A673 (cell line): ENCODE results near the gene GALK1. TPM values are rescaled to one million over a fixed set of nuclear protein-coding genes. Genes with fewer than 3 reads are reported as not detected.

Experiments
- BruUV-seq: library from RNA; stranded (reverse); fragments of 400-500 nt; replicated peaks from 2 replicates; lab custom pipeline; 2021; lab: Mats Ljungman, UMichigan
- CTCF ChIA-PET: fragments of 300-600 bp; sonication (Branson Sonifier 250); formaldehyde crosslinking; loops from one replicate; lab custom pipeline; 2022; ENCODE audit warnings: antibody characterized with exemption; lab: Charles Lee
- POLR2A ChIA-PET: fragments of 300-600 bp; sonication (Branson Sonifier 250); formaldehyde crosslinking; loops from one replicate; lab custom pipeline; 2022; ENCODE audit warnings: antibody characterized with exemption; ENCODE audit not compliant: low non-redundant PET; lab: Charles Lee
- DNase-seq: peaks from one replicate; pipeline ENCODE4 v3.0.0-alpha.2; 2015; ENCODE audit warnings: low spot score
- H3K27ac ChIP-seq: fragments of 200-600 bp; sonication (generic); 2 replicates; pipeline ENCODE4 v1.5.1; 2016; ENCODE audit warnings: mixed run types, low read depth, mild to moderate bottlenecking, mixed read lengths, antibody characterized with exemption, low read length; ENCODE audit not compliant: poor library complexity, severe bottlenecking
- H3K27me3 ChIP-seq: fragments of 200-600 bp; sonication (generic); replicated peaks from 2 replicates; pipeline ENCODE4 v1.6.1; 2017; ENCODE audit warnings: mixed run types, low read depth, mild to moderate bottlenecking, mixed read lengths, antibody characterized with exemption, low read length; ENCODE audit not compliant: insufficient read depth, poor library complexity
- H3K36me3 ChIP-seq: fragments of 200-600 bp; sonication (generic); 2 replicates; pipeline ENCODE4 v1.6.1; 2016; ENCODE audit warnings: mixed run types, mild to moderate bottlenecking, mixed read lengths, antibody characterized with exemption, low read length; ENCODE audit not compliant: insufficient read depth, poor library complexity, severe bottlenecking
- H3K4me1 ChIP-seq: fragments of 200-600 bp; sonication (generic); 2 replicates; pipeline ENCODE4 v1.6.1; 2017; ENCODE audit warnings: mixed run types, mild to moderate bottlenecking, mixed read lengths, antibody characterized with exemption, low read length; ENCODE audit not compliant: insufficient read depth, poor library complexity, severe bottlenecking
- H3K4me3 ChIP-seq: fragments of 200-600 bp; sonication (generic); 2 replicates; pipeline ENCODE4 v1.5.1; 2016; ENCODE audit warnings: low read depth, mixed run types, mild to moderate bottlenecking, mixed read lengths, low read length; ENCODE audit not compliant: poor library complexity, severe bottlenecking
- H3K9me3 ChIP-seq: fragments of 200-600 bp; sonication (generic); 2 replicates; pipeline ENCODE4 v1.6.1; 2016; ENCODE audit warnings: mixed run types, low read depth, mild to moderate bottlenecking, mixed read lengths, antibody characterized with exemption, low read length; ENCODE audit not compliant: poor library complexity, severe bottlenecking
- CTCF ChIP-seq: fragments of 300-800, 200-600 bp; sonication (generic); conservative IDR thresholded peaks from 2 replicates; pipeline ENCODE4 v1.5.1; 2017; ENCODE audit warnings: low read depth, mild to moderate bottlenecking, antibody characterized with exemption, low read length, moderate library complexity, mixed read lengths
- EZH2 ChIP-seq: fragments of 200-600 bp; sonication (generic); IDR thresholded peaks from 2 replicates; pipeline ENCODE4 v1.6.1; 2017; ENCODE audit warnings: borderline replicate concordance, low read depth, mild to moderate bottlenecking, mixed read lengths, antibody characterized with exemption, low read length; ENCODE audit not compliant: poor library complexity, severe bottlenecking
- intact Hi-C: fragments of 100-400 bp; cut with micrococcal nuclease; formaldehyde crosslinking; loops from one replicate; pipeline ENCODE4 v1.10.0; 2022; ENCODE audit not compliant: unreplicated experiment
- total RNA-seq: library from RNA; stranded (reverse); gene quantifications from 2 replicates; pipeline ENCODE4 v1.2.3, GENCODE V29; 2021

GALK1 gene
- total RNA-seq, 1 experiment from 2014 or later, result 18.3 TPM

GRCh38 chr17:75793460-75793859 is 28.5 kb upstream of the GALK1 start:
- Histone ChIP-seq H3K4me3 (no peak overlapping the region), H3K27ac (no peak overlapping the region), H3K27me3 (no peaks in the 10 kb centered on the region), H3K4me1 (no peaks in the 10 kb centered on the region), H3K36me3 (peaks cover 27% of the 10 kb centered on the region), H3K9me3 (no peaks in the 10 kb centered on the region)
- intact Hi-C loops, result no loop called here
- TF ChIP-seq EZH2 (no peak), CTCF (no peak)
- CTCF ChIA-PET, result no interaction called here
- POLR2A ChIA-PET, result no interaction called here
- BruUV-seq, result no TSS peak
- no peak for DNase-seq

- no peak overlapping the region for H3K4me3 ChIP-seq
- H3K27me3 ChIP-seq, result no peaks in the 10 kb centered on the region
- H3K4me1 ChIP-seq, result peaks cover 3% of the 10 kb centered on the region
- POLR2A ChIA-PET, result interaction anchor here (0.7 to 0.8 kb wide), 2 partner anchors 11 to 42 kb away, joined by 3 read pairs; no protein-coding TSS in a partner anchor
- no peaks in the 10 kb centered on the region for H3K9me3 ChIP-seq
- DNase-seq, result no peak
- peaks cover 12% of the 10 kb centered on the region for H3K36me3 ChIP-seq
- CTCF ChIA-PET, result interaction anchor here (0.5 kb wide), 1 partner anchor 92 kb away, joined by 3 read pairs; no protein-coding TSS in a partner anchor
- no TSS peak for BruUV-seq
- H3K27ac ChIP-seq, result no peak overlapping the region
- intact Hi-C loops, result no loop called here
- TF ChIP-seq CTCF (no peak), EZH2 (no peak)
Measured at GRCh38 chr17:75791254-75791653, 26.3 kb upstream of the GALK1 start.

GRCh38 chr17:75785016-75785890 is 20.3 kb upstream of the GALK1 start:
- TF ChIP-seq EZH2 (no peak), CTCF (no peak)
- Histone ChIP-seq H3K4me1 (peaks cover 18% of the 10 kb centered on the region), H3K36me3 (no peaks in the 10 kb centered on the region), H3K27ac (peak overlapping the region; percentile 97), H3K27me3 (no peaks in the 10 kb centered on the region), H3K9me3 (no peaks in the 10 kb centered on the region), H3K4me3 (peak overlapping the region; percentile 65)
- POLR2A ChIA-PET, result interaction anchor here (0.6 kb wide), 1 partner anchor 54 kb away, joined by 4 read pairs; no protein-coding TSS in a partner anchor
- CTCF ChIA-PET, result interaction anchor here (0.7 to 1.4 kb wide), 2 partner anchors 42 to 174 kb away, joined by 3 to 6 read pairs; no protein-coding TSS in a partner anchor
- intact Hi-C loops, result no loop called here
- BruUV-seq, result TSS peak; percentile 56
- DNase-seq, result peak; percentile 93
